HepG2 (cell line): ENCODE data around the gene PLD3. TPM values are rescaled to one million over a fixed set of nuclear protein-coding genes. Genes with fewer than 3 reads are reported as not detected.

Source experiments
- ATAC-seq: fragments of 200-7000 bp; cut with Tn5 transposase; 3 replicates; pipeline ENCODE4 v1.9.1; 2020; ENCODE audit warnings: mild to moderate bottlenecking, moderate library complexity
- BruUV-seq: library from RNA; stranded (reverse); fragments of 400-500 nt; replicated peaks from 2 replicates; lab custom pipeline; 2021; lab: Mats Ljungman, UMichigan
- CTCF ChIA-PET: fragments of 300-600 bp; formaldehyde crosslinking; extraction: SDS; loops from one replicate; lab custom pipeline; 2021; ENCODE audit warnings: low total read pairs, inconsistent platforms, low intra/inter-chr PET ratio; lab: Yijun Ruan, JAX
- POLR2A ChIA-PET: fragments of 350-600 bp; sonication (Branson Sonifier 250); formaldehyde crosslinking; loops from one replicate; lab custom pipeline; 2020; ENCODE audit warnings: antibody characterized with exemption, inconsistent platforms; lab: Yijun Ruan, JAX
- DNase-seq: peaks from one replicate; pipeline ENCODE4 v3.0.0-alpha.2; 2015; ENCODE audit warnings: low spot score
- FAIRE-seq: peaks from 3 replicates; lab custom pipeline; 2011; peaks lifted over from hg19 to GRCh38; lab: Jason Lieb, UNC
- H2AFZ ChIP-seq: one replicate; pipeline ENCODE4 v1.6.1; 2011; ENCODE audit warnings: low read length, inconsistent platforms
- H3K27ac ChIP-seq: fragments of 300-600 bp; 3 replicates; pipeline ENCODE4 v1.8.0; 2011; ENCODE audit warnings: mixed run types, mild to moderate bottlenecking, mixed read lengths, low read length, inconsistent platforms; ENCODE audit not compliant: insufficient read depth; ENCODE audit errors: extremely low read length
- H3K27me3 ChIP-seq, 2 experiments: fragments of 200-600 bp in 1 of 2; 2 replicates in 1 of 2; 3 replicates in 1 of 2; pipeline versions ENCODE4 v1.6.0 to v1.8.0; 2011; ENCODE audit warnings: low read length in 2 of 2, mild to moderate bottlenecking in 2 of 2, moderate library complexity in 2 of 2, inconsistent platforms in 1 of 2; ENCODE audit not compliant: insufficient read depth in 2 of 2, control insufficient read depth in 1 of 2
- H3K36me3 ChIP-seq, 2 experiments: fragments of 200-600 bp in 1 of 2; replicated peaks in 1 of 2; 2 replicates in 1 of 2; 3 replicates in 1 of 2; pipeline versions ENCODE4 v1.5.1 to v1.8.0; 2011; ENCODE audit warnings: low read length in 2 of 2, inconsistent platforms in 1 of 2; ENCODE audit not compliant: insufficient read depth in 2 of 2, control insufficient read depth in 1 of 2
- H3K4me1 ChIP-seq: 2 replicates; pipeline ENCODE4 v1.5.1; 2012; ENCODE audit warnings: low read length, inconsistent platforms; ENCODE audit not compliant: insufficient read depth
- H3K4me2 ChIP-seq: 2 replicates; pipeline ENCODE4 v1.6.0; 2011; ENCODE audit warnings: low read depth, low read length, inconsistent platforms
- H3K4me3 ChIP-seq, 3 experiments: fragments of 200-600 bp in 1 of 3; sonication (generic), shearing (Covaris generic) in 1 of 3; replicated peaks in 1 of 3; 2 replicates each; pipeline ENCODE4 v1.5.1; 2011 to 2016; ENCODE audit warnings: low read length in 3 of 3, inconsistent platforms in 2 of 3, low read depth in 2 of 3, mild to moderate bottlenecking in 2 of 3, control low read depth in 1 of 3, mixed read lengths in 1 of 3; ENCODE audit not compliant: insufficient read depth in 1 of 3
- H3K79me2 ChIP-seq: one replicate; pipeline ENCODE4 v1.6.1; 2011; ENCODE audit warnings: low read length, inconsistent platforms; ENCODE audit not compliant: insufficient read depth
- H3K9ac ChIP-seq: 2 replicates; pipeline ENCODE4 v1.6.0; 2011; ENCODE audit warnings: mild to moderate bottlenecking, low read depth, low read length, inconsistent platforms; ENCODE audit not compliant: insufficient read depth
- H3K9me3 ChIP-seq: 2 replicates; pipeline ENCODE4 v1.5.1; 2012; ENCODE audit warnings: mild to moderate bottlenecking, low read length
- H4K20me1 ChIP-seq: 2 replicates; pipeline ENCODE4 v1.6.0; 2011; ENCODE audit warnings: inconsistent platforms, mild to moderate bottlenecking, low read length, moderate library complexity; ENCODE audit not compliant: insufficient read depth
- ARID5B ChIP-seq: IDR thresholded peaks from 2 replicates; pipeline ENCODE4 v1.4.0; 2020; ENCODE audit warnings: mild to moderate bottlenecking, missing genetic modification reagents
- DNMT3B ChIP-seq: conservative IDR thresholded peaks from 2 replicates; pipeline ENCODE4 v1.6.1; 2016; ENCODE audit warnings: missing biosample characterization, control low read depth
- FOXP4 ChIP-seq: sonication (generic); formaldehyde crosslinking; IDR thresholded peaks from 2 replicates; pipeline ENCODE4 v1.4.0; 2020; ENCODE audit warnings: missing genetic modification reagents
- PAWR ChIP-seq: sonication (generic); formaldehyde crosslinking; IDR thresholded peaks from 2 replicates; pipeline ENCODE4 v1.4.0; 2020; ENCODE audit warnings: missing genetic modification reagents, mild to moderate bottlenecking, borderline replicate concordance
- ZNF891 ChIP-seq: sonication (generic); formaldehyde crosslinking; IDR thresholded peaks from 2 replicates; pipeline ENCODE4 v1.5.0; 2020; ENCODE audit warnings: mild to moderate bottlenecking, missing genetic modification reagents
- WGBS: methylation state at CpG from one replicate; pipeline ENCODE4 v1.1.6; 2017; ENCODE audit warnings: low lambda C conversion rate; 5-methylcytosine and 5-hydroxymethylcytosine counted together
- in situ Hi-C: cut with HindIII; loops from 2 replicates; pipeline ENCODE4 v1.10.0; 2017; ENCODE audit warnings: low pct_unique_long_range_greater_than_20kb; ENCODE audit not compliant: extremely low pct_ligation_motif_present
- intact Hi-C: fragments of 100-400 bp; cut with micrococcal nuclease; formaldehyde crosslinking; loops from one replicate; pipeline ENCODE4 v1.10.0; 2022; ENCODE audit not compliant: unreplicated experiment
- polyA plus RNA-seq, 8 experiments: library from polyadenylated mRNA; depleted of rRNA in 3 of 8; stranded (reverse) in 7 of 8; unstranded in 1 of 8; fragments of >200 nt; fragmentation: Illumina TruSeq in 4 of 8; extraction: Trizol in 4 of 8; gene quantifications; 2 replicates each; pipeline versions ENCODE4 v1.2.1 to v1.2.3, GENCODE V29; 2011 to 2016; ENCODE audit warnings: low read depth in 4 of 8, missing spikeins in 1 of 8, mixed read lengths in 1 of 8; ENCODE audit not compliant: insufficient read depth in 1 of 8
- total RNA-seq, 5 experiments: library from RNA; depleted of rRNA; stranded (reverse); fragments of >200 nt; fragmentation: Illumina TruSeq; extraction: Trizol; gene quantifications; 2 replicates each; pipeline ENCODE4 v1.2.3, GENCODE V29; 2016; ENCODE audit warnings: low read depth in 1 of 5
- TF ChIP-seq, protein P1 (sequence below), 2 experiments: fragments of 450-650 bp in 1 of 2; sonication (generic) in 1 of 2; formaldehyde crosslinking in 1 of 2; IDR thresholded peaks; 2 replicates each; pipeline versions ENCODE4 v1.6.1 to v1.8.0; 2016 to 2022; ENCODE audit warnings: antibody characterized with exemption in 1 of 2, mild to moderate bottlenecking in 1 of 2, missing genetic modification reagents in 1 of 2

PLD3 gene
- total and polyA plus RNA-seq, 2 of the 13 experiments (the other 11 are each of a cell fraction or from before 2014, with no cell fraction given): 45.7 to 164 TPM

GRCh38 chr19:40304306-40304705 is 44.2 kb upstream of the PLD3 start:
- POLR2A ChIA-PET: no interaction called here
- in situ Hi-C loops: no loop called here
- H3K4me3 ChIP-seq: no peak overlapping the region
- no peak overlapping the region for H3K4me2 ChIP-seq
- no peak overlapping the region for H2AFZ ChIP-seq
- CTCF ChIA-PET: no interaction called here
- H3K79me2 ChIP-seq: no peaks in the 10 kb centered on the region
- no peaks in the 10 kb centered on the region for H3K4me1 ChIP-seq
- H3K27ac ChIP-seq: no peak overlapping the region
- no TSS peak for BruUV-seq
- ATAC-seq (no peak), DNase-seq (no peak), FAIRE-seq (no peak)
- no peaks in the 10 kb centered on the region for H3K9me3 ChIP-seq
- no peaks in the 10 kb centered on the region for H3K27me3 ChIP-seq
- WGBS: 31% methylated on average over 4 of the region's 4 CpGs
- intact Hi-C loops: loop anchor here (10.0 kb wide), 1 partner anchor 220 kb away; no protein-coding TSS in a partner anchor
- no peak overlapping the region for H3K9ac ChIP-seq
- no peaks in the 10 kb centered on the region for H4K20me1 ChIP-seq
- no peaks in the 10 kb centered on the region for H3K36me3 ChIP-seq
- TF ChIP-seq DNMT3B (CRISPR knock-in tag): no peak
- TF ChIP-seq, protein P1, sequence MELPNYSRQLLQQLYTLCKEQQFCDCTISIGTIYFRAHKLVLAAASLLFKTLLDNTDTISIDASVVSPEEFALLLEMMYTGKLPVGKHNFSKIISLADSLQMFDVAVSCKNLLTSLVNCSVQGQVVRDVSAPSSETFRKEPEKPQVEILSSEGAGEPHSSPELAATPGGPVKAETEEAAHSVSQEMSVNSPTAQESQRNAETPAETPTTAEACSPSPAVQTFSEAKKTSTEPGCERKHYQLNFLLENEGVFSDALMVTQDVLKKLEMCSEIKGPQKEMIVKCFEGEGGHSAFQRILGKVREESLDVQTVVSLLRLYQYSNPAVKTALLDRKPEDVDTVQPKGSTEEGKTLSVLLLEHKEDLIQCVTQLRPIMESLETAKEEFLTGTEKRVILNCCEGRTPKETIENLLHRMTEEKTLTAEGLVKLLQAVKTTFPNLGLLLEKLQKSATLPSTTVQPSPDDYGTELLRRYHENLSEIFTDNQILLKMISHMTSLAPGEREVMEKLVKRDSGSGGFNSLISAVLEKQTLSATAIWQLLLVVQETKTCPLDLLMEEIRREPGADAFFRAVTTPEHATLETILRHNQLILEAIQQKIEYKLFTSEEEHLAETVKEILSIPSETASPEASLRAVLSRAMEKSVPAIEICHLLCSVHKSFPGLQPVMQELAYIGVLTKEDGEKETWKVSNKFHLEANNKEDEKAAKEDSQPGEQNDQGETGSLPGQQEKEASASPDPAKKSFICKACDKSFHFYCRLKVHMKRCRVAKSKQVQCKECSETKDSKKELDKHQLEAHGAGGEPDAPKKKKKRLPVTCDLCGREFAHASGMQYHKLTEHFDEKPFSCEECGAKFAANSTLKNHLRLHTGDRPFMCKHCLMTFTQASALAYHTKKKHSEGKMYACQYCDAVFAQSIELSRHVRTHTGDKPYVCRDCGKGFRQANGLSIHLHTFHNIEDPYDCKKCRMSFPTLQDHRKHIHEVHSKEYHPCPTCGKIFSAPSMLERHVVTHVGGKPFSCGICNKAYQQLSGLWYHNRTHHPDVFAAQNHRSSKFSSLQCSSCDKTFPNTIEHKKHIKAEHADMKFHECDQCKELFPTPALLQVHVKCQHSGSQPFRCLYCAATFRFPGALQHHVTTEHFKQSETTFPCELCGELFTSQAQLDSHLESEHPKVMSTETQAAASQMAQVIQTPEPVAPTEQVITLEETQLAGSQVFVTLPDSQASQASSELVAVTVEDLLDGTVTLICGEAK (IDR thresholded peaks at IDR 0.05): no peak
- TF ChIP-seq, protein P1 (CRISPR knock-in tag; IDR thresholded peaks at IDR 0.05): no peak
- no peak for TF ChIP-seq PAWR (CRISPR knock-in tag)
- no peak for TF ChIP-seq ARID5B (CRISPR knock-in tag)
- TF ChIP-seq FOXP4 (CRISPR knock-in tag): no peak
- no peak for TF ChIP-seq ZNF891 (CRISPR knock-in tag)
